ENCODE data around the gene LRCOL1. TPM values are rescaled to one million over a fixed set of nuclear protein-coding genes. Genes with fewer than 3 reads are reported as not detected.

Gene LRCOL1
- total RNA-seq, 1 experiment from 2014 or later = not detected

- in situ Hi-C loops (cut with HindIII; ENCODE audit: low pct_unique_long_range_greater_than_20kb, low sequenced_read_pairs) = no loop called here
- no peak for DNase-seq (ENCODE audit: low read depth, low spot score)
Measured at GRCh38 chr12:132579744-132580143, 30.6 kb downstream of the LRCOL1 start.

- no peak for DNase-seq (ENCODE audit: low read depth, low spot score)
- in situ Hi-C loops (cut with HindIII; ENCODE audit: low pct_unique_long_range_greater_than_20kb, low sequenced_read_pairs) = no loop called here
Measured at GRCh38 chr12:132578826-132579225, 31.6 kb downstream of the LRCOL1 start.

GRCh38 chr12:132578118-132578517, 32.3 kb downstream of the LRCOL1 start:
- no peak for DNase-seq (ENCODE audit: low read depth, low spot score)
- in situ Hi-C loops (cut with HindIII; ENCODE audit: low pct_unique_long_range_greater_than_20kb, low sequenced_read_pairs) = no loop called here

- DNase-seq (ENCODE audit: low read depth, low spot score) = no peak
- in situ Hi-C loops (cut with HindIII; ENCODE audit: low pct_unique_long_range_greater_than_20kb, low sequenced_read_pairs) = no loop called here
Measured at GRCh38 chr12:132577191-132577920, 33.0 kb downstream of the LRCOL1 start.

DNA sequence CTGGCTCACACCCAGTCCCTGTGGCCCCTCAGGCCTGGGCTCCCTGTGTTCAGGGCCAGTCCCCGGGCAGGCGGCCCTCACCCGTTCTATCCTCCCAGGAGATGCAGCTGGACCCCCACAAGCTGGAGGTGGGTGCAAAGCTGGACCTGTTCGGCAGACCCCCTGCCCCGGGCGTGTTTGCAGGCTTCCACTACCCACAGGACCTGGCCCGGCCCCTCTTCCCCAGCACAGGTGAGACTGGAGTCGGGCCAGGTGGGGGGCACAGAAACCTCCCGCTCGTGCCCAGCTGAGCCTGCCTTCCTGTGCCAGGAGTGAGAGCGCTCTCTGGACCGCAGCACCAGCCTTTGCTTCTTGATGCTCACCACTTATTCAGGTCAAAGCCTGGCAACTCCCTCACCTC, 33.7 kb downstream of the LRCOL1 start:
- in situ Hi-C loops (cut with HindIII; ENCODE audit: low pct_unique_long_range_greater_than_20kb, low sequenced_read_pairs) = no loop called here
- no peak for DNase-seq (ENCODE audit: low read depth, low spot score)

GRCh38 chr12:132575661-132576060, 34.7 kb downstream of the LRCOL1 start:
- DNase-seq (ENCODE audit: low read depth, low spot score) = no peak
- in situ Hi-C loops (cut with HindIII; ENCODE audit: low pct_unique_long_range_greater_than_20kb, low sequenced_read_pairs) = no loop called here

DNA sequence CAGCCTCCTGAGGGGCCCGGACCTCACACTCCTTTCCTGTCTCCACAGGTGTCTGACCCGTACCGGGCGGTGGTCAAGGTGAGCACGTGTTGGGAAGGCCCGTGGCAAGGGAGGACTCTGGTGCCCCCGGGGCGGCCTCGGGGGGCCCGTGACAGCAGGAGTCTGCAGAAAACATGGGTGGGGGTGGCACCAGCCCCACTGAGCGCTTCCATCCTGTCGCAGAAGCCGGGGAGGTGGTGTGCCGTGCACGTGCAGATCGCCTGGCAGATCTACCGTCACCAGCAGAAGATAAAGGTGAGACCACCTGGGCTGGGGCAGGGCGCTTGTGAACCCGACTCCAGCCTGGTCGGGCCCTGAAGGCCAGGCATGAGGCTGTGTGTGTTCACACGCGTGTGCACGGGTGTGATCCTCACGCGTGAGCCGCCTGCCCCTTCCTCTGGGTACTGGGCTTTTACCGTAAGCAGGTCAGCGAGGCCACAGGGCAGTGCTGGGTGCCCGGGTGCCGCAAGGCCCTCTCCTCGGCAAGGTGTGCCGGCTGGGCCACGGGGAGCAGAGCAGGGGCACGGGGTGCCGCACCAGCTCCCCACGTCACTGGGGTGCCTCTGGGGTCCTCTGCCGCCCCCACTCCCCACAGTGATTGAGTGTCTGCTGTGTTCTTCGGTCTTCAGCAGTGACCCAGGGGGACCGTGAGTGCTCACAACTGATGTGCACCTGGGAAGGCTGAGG, 35.9 kb downstream of the LRCOL1 start:
- in situ Hi-C loops (cut with HindIII; ENCODE audit: low pct_unique_long_range_greater_than_20kb, low sequenced_read_pairs) = no loop called here
- no peak for DNase-seq (ENCODE audit: low read depth, low spot score)

- in situ Hi-C loops (cut with HindIII; ENCODE audit: low pct_unique_long_range_greater_than_20kb, low sequenced_read_pairs) = no loop called here
- no peak for DNase-seq (ENCODE audit: low read depth, low spot score)
Measured at GRCh38 chr12:132572801-132573760, 37.3 kb downstream of the LRCOL1 start.

- in situ Hi-C loops (cut with HindIII; ENCODE audit: low pct_unique_long_range_greater_than_20kb, low sequenced_read_pairs) = no loop called here
- DNase-seq (ENCODE audit: low read depth, low spot score) = no peak
Measured at GRCh38 chr12:132572106-132572505, 38.3 kb downstream of the LRCOL1 start.

DNA sequence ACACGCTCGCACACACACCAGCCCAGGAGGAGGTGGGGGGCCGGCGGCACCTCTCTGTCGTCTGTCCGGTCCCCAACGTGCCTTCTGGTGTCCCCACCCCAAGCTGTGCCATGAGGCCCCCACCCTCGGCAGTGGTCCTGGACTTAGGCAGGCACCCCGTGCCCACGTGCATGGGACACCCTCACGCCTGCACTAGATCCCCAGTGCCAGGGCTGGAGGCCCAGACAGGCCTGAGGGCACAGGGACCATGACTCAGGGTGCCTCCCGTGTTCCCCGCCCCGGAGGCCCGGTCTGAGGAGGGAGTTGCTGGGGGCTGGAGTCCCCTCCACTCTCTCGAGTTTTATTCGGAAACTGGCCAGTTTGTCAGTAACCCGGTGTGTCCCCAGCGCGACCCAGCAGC, 38.8 kb downstream of the LRCOL1 start:
- no peak for DNase-seq (ENCODE audit: low read depth, low spot score)
- in situ Hi-C loops (cut with HindIII; ENCODE audit: low pct_unique_long_range_greater_than_20kb, low sequenced_read_pairs) = no loop called here

DNA sequence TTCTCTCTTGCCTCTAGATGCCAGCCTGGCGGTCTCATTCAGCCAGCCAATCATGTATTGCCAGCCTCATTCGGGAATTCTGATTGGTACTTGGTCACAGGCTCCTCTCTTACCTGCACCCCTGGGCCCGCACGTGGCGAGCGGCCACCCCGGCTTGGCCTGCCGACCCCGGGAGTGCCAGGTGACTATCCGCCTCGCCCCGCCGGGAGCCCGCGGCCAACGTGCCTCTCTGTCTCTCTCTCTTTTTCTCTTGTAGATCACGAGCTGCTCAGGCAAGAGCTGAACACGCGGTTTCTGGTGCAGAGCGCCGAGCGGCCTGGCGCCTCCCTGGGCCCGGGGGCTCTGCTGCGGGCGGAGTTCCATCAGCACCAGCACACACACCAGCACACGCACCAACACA, 39.3 kb downstream of the LRCOL1 start:
- in situ Hi-C loops (cut with HindIII; ENCODE audit: low pct_unique_long_range_greater_than_20kb, low sequenced_read_pairs) = no loop called here
- DNase-seq (ENCODE audit: low read depth, low spot score) = no peak

- no peak for DNase-seq (ENCODE audit: low read depth, low spot score)
- in situ Hi-C loops (cut with HindIII; ENCODE audit: low pct_unique_long_range_greater_than_20kb, low sequenced_read_pairs) = no loop called here
Measured at GRCh38 chr12:132570635-132571034, 39.7 kb downstream of the LRCOL1 start.

- no peak for DNase-seq (ENCODE audit: low read depth, low spot score)
- in situ Hi-C loops (cut with HindIII; ENCODE audit: low pct_unique_long_range_greater_than_20kb, low sequenced_read_pairs) = no loop called here
Measured at GRCh38 chr12:132569856-132570480, 40.4 kb downstream of the LRCOL1 start.

DNA sequence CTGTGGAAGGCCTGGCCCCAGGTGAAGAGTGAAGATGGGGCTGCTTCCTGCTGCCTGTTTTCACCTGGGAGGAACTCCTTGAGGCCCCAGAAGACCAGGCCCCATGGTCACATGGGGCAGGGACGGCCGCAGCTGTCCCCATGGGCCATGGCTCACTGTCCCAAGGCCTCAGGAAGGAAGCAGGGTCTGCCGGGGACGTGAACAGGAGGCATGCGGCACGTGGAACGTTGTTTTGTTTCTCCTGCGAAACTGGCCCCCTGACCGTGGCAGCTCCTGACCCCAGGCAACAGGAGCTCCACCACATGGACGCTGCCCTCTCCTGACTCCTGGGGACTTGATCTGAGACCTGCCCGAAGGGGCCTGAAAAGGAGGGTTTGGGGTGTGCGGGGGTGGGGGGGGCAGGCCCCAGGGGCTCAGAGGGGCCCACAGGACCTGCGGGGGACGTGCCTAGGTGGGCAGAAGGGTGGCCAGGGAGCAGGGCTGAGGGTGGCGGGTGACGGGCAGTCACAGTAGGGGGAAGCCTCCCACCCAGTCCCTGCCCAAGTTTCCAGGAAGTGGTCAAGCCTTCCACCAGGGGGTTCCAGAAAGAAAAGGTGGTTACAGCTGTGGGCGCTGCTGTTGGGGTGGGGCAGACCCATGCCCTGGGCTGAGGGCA, 41.4 kb downstream of the LRCOL1 start:
- in situ Hi-C loops (cut with HindIII; ENCODE audit: low pct_unique_long_range_greater_than_20kb, low sequenced_read_pairs) = no loop called here

DNA sequence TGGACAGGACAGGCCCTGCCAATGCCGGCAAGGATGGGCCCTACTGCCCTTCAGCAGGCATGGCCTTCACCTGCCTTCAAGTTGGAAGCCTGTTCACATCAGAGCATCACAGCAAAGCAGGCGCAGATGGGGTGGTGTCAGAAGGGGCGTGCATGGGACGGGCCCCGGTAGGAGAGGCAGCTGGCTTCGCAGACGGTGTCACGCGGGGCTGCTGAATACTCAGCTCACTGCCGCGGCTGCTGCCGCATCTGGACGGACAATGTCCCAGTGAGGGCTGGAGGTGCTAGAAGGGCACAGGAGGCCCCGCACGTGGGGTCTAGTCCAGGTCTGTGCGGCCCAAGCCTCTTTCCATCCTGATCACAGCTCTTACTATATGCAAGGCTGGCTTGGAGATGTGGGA, 42.1 kb downstream of the LRCOL1 start:
- DNase-seq (ENCODE audit: low read depth, low spot score) = no peak
- in situ Hi-C loops (cut with HindIII; ENCODE audit: low pct_unique_long_range_greater_than_20kb, low sequenced_read_pairs) = no loop called here

More for the DNA sequence above, 41.4 kb downstream of the LRCOL1 start:
- no peak for DNase-seq (ENCODE audit: low read depth, low spot score)

DNA sequence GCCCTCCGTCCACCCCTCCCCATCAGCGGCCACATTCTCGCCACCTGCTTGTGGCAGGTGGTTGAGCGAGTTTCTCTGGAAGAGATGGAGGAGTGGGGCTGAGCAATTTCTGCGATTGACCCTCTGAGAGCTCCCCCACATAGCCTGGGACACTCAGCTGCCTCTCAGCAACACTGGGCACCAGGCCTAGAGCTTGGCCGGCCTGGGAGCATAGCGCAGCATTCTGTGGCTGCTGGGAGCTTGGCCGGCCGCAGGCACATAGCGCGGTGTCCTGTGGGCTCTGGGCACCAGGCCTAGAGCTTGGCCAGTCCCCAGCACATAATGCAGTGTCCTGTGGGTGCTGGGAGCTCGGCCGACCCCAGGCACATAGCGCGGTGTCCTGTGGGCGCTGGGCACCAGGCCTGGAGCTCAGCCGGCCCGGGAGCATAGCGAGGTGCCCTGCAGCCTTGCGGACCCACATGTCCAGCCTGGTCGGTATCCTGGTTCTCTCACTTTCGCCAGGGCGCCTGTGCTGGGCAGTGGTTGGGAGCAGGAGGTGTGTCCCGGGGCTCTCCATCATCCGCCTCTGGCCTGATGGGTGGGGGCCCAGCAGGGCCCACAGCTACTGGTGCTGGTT, 43.8 kb downstream of the LRCOL1 start:
- DNase-seq (ENCODE audit: low read depth, low spot score) = no peak
- in situ Hi-C loops (cut with HindIII; ENCODE audit: low pct_unique_long_range_greater_than_20kb, low sequenced_read_pairs) = no loop called here

DNA sequence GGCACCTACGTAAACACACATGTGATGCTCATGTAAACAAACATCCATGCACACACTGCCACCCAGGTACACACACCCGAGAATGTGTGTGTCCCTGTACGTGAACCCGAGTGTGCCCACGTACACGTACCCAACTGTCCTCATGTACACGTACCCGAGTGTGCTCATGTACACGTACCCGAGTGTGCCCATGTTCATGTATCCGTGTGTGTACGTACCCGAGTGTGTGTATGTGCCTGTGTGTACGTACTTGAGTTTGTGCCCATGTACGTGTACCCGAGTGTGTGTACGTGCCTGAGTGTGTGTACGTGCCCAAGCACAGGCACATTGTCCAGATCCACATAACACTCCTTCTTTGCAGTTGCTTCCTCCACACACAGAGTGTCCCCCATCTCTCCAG, 45.0 kb downstream of the LRCOL1 start:
- in situ Hi-C loops (cut with HindIII; ENCODE audit: low pct_unique_long_range_greater_than_20kb, low sequenced_read_pairs) = no loop called here
- no peak for DNase-seq (ENCODE audit: low read depth, low spot score)
